ENCODE results near the gene HPX.

HPX gene

DNA sequence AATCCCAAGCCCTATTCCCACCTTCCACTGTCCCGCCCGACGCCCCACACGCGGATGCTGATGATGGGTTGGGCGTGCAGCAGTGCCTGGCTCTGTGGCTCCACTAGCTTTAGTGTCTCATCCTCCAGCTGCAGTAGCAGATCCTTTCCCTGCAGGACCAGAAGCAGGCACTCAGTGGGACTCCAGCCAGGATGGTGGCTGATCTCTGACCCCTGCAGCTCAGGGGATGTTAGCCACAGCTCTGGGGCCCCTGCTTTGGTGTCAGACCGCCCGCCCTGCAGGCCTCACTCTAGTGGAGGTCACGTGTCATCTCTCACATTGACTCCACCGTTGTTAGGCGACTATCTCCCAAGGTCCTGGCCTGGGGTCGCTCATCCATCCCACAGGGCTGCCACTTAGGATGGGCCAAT lies 38.7 kb downstream of the HPX start:
- TF ChIP-seq CTCF (IDR thresholded peaks at IDR 0.05) = no peak
- Histone ChIP-seq H3K27ac (no peak overlapping the region), H3K4me3 (ENCODE audit: low read depth in 1 of 2, low read length in 1 of 2) (no peak overlapping the region), H3K36me3 (no peaks in the 10 kb centered on the region), H3K4me1 (ENCODE audit: control insufficient read depth in 1 of 2, insufficient read depth in 1 of 2, low read depth in 1 of 2, low read length in 1 of 2) (no peaks in the 10 kb centered on the region), H3K27me3 (no peaks in the 10 kb centered on the region), H3K9me3 (no peaks in the 10 kb centered on the region)

DNA sequence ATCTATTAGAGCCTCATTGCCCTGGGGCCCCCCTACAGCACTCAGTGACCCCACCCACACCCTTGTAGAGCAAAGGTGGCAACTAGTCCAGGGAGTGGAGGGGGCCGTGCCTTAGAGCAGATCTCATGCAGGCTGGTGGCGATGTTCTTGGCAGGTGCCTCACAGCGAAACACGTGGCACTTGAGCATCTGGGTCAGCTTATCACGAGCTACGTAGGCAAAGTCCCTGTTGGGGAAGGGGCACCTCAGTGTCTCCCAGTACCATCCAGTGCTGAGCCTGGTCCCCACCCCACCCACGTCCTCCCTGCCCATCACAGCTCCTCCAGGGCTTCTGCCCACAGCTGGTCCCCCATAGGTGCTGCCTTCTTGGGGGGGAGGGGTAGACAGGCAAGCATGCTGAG lies 39.3 kb downstream of the HPX start:
- H3K4me3 ChIP-seq (ENCODE audit: low read depth in 1 of 2, low read length in 1 of 2) = no peak overlapping the region
- no peak for TF ChIP-seq CTCF (IDR thresholded peaks at IDR 0.05)
- no peaks in the 10 kb centered on the region for H3K4me1 ChIP-seq (ENCODE audit: control insufficient read depth in 1 of 2, insufficient read depth in 1 of 2, low read depth in 1 of 2, low read length in 1 of 2)
- H3K27ac ChIP-seq = no peak overlapping the region
- H3K36me3 ChIP-seq = no peaks in the 10 kb centered on the region
- no peaks in the 10 kb centered on the region for H3K27me3 ChIP-seq
- H3K9me3 ChIP-seq = no peaks in the 10 kb centered on the region

DNA sequence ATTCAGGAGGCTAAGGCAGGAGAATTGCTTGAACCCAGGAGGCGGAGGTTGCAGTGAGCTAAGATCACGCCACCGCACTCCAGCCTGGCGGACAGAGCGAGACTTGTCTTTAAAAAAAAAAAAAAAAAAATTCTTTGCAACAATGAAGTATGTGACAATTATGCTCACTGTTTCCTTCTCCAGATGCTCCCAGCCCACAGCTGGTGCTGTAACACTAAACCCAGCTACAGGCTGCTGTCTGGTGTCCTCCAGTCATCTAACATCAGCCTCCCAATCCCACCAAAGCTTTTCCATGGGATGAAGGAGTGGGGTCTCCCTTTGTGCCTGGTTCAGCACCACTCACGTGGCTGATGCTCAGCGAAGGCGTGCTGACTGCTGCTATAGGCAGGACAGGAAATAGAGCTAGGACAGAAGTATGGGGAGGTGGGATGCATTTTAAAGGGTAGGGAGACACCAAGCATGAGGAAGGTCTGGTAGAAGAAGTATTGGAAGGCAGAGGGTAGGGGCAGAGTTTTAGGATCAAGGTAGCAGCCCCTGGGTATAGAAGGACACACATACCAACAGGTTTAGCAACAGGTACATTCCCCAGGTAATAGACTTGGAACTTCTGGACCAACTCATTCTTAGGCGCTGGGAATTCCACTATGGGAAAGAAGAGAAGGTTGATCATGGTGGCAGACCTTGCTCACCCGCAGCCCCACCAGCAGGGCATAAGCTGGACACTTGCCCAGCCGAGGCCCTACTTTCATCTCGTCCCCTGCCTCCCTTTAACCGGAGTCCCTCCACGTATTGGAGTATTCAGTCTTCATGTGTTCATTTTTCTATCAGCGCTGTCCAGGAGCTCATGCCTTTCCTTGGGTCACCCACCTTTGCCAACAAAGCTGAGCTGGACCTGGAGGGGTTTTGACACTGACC lies 40.1 kb downstream of the HPX start:
- Histone ChIP-seq H3K4me1 (ENCODE audit: control insufficient read depth in 1 of 2, insufficient read depth in 1 of 2, low read depth in 1 of 2, low read length in 1 of 2) (no peaks in the 10 kb centered on the region), H3K36me3 (no peaks in the 10 kb centered on the region), H3K27ac (no peak overlapping the region), H3K9me3 (no peaks in the 10 kb centered on the region), H3K27me3 (no peaks in the 10 kb centered on the region), H3K4me3 (ENCODE audit: low read depth in 1 of 2, low read length in 1 of 2) (no peak overlapping the region)
- TF ChIP-seq CTCF (IDR thresholded peaks at IDR 0.05) = no peak

GRCh38 chr11:6397636-6398035 lies 43.2 kb downstream of the HPX start:
- Histone ChIP-seq H3K36me3 (peaks cover 22% of the 10 kb centered on the region), H3K27me3 (no peaks in the 10 kb centered on the region), H3K27ac (no peak overlapping the region), H3K9me3 (no peaks in the 10 kb centered on the region), H3K4me3 (ENCODE audit: low read depth in 1 of 2, low read length in 1 of 2) (no peak overlapping the region), H3K4me1 (ENCODE audit: control insufficient read depth in 1 of 2, insufficient read depth in 1 of 2, low read depth in 1 of 2, low read length in 1 of 2) (no peaks in the 10 kb centered on the region)
- no peak for TF ChIP-seq CTCF (IDR thresholded peaks at IDR 0.05)

GRCh38 chr11:6397156-6397555 lies 43.6 kb downstream of the HPX start:
- H3K4me1 ChIP-seq (ENCODE audit: control insufficient read depth in 1 of 2, insufficient read depth in 1 of 2, low read depth in 1 of 2, low read length in 1 of 2) = no peaks in the 10 kb centered on the region
- no peak overlapping the region for H3K27ac ChIP-seq
- TF ChIP-seq CTCF (IDR thresholded peaks at IDR 0.05) = no peak
- H3K36me3 ChIP-seq = peaks cover 22% of the 10 kb centered on the region
- no peak overlapping the region for H3K4me3 ChIP-seq (ENCODE audit: low read depth in 1 of 2, low read length in 1 of 2)
- no peaks in the 10 kb centered on the region for H3K27me3 ChIP-seq
- no peaks in the 10 kb centered on the region for H3K9me3 ChIP-seq
